ENCODE data around the gene LDLRAD1.
"Not testable (repeated sequence)": the region's sequence is repeated elsewhere in the genome, so short reads cannot be mapped to it uniquely, and the experiment has no call there.

GRCh38 chr1:54024811-54025210 is 6.8 kb upstream of the LDLRAD1 start:
- TF ChIP-seq ZNF318 (CRISPR knock-in tag; IDR thresholded peaks at IDR 0.05); ZNF616 (CRISPR knock-in tag; IDR thresholded peaks at IDR 0.05; ENCODE audit: low read depth); SCMH1 (CRISPR knock-in tag; IDR thresholded peaks at IDR 0.05; ENCODE audit: borderline replicate concordance); CTCF (CRISPR knock-in tag; IDR thresholded peaks at IDR 0.05); ZNF484 (CRISPR knock-in tag; IDR thresholded peaks at IDR 0.05; ENCODE audit: borderline replicate concordance, low read depth); SRF (IDR thresholded peaks at IDR 0.05; ENCODE audit: low read depth, low read length); TBP (CRISPR knock-in tag; IDR thresholded peaks at IDR 0.05); ATAD3A (CRISPR knock-in tag; IDR thresholded peaks at IDR 0.05); POLR2A (IDR thresholded peaks at IDR 0.05; ENCODE audit: insufficient read depth in 1 of 2, low read depth in 2 of 2, low read length in 2 of 2): not testable (repeated sequence)

Data from HepG2 (cell line).